ENCODE data around the gene IL16. TPM values are rescaled to one million over a fixed set of nuclear protein-coding genes. Genes with fewer than 3 reads are reported as not detected.

Gene IL16
- total RNA-seq, 4 donors from 2014 or later = 9.7 to 15.2 (median 10.9) TPM

Other genes with a start within 250 kb of the IL16 start
- gene MESD, start 207.1 kb upstream of the IL16 start, total RNA-seq = 10 to 100 TPM; 17.1 to 18.3 (median 17.7) TPM
- gene TLNRD1, start 196.0 kb upstream of the IL16 start, total RNA-seq = 10 to 100 TPM in 3 of 4 donors, 1 to 10 TPM in 1; 7.3 to 15.0 (median 12.1) TPM
- gene CFAP161, start 62.6 kb upstream of the IL16 start, total RNA-seq = under 1 TPM in 2 of 4 donors, not detected in 2; 0.25 to 0.49 TPM
- gene STARD5, start 127.3 kb downstream of the IL16 start, total RNA-seq = 100 to 1,000 TPM in 1 of 4 donors, 10 to 100 TPM in 3; 57.0 to 108 (median 92.7) TPM
- gene TMC3, start 177.3 kb downstream of the IL16 start, total RNA-seq = under 1 TPM in 2 of 4 donors, not detected in 2; 0.05 to 0.10 TPM